ENCODE results near the gene RPL28. TPM values are rescaled to one million over a fixed set of nuclear protein-coding genes. Genes with fewer than 3 reads are reported as not detected.
A peak's percentile ranks its signal among the peaks of the same experiment; 100 is the strongest.

Gene RPL28
- total RNA-seq, 2 experiments from 2014 or later: 3,995 to 4,178 TPM

GRCh38 chr19:55410168-55410567, 24.4 kb downstream of the RPL28 start:
- Histone ChIP-seq H3K27ac (ENCODE audit: low read depth in 1 of 2, low read length in 2 of 2) (no peak overlapping the region), H3K27me3 (ENCODE audit: control insufficient read depth in 1 of 2, insufficient read depth in 2 of 2, low read length in 2 of 2) (no peaks in the 10 kb centered on the region), H3K4me1 (ENCODE audit: insufficient read depth, low read length) (peaks cover 30% of the 10 kb centered on the region), H3K4me3 (ENCODE audit: low read length) (no peak overlapping the region), H3K9me3 (ENCODE audit: control insufficient read depth in 1 of 2, insufficient read depth in 1 of 2, low read length in 2 of 2) (peaks cover 0 to 3% of the 10 kb centered on the region in 2 experiments), H3K36me3 (ENCODE audit: insufficient read depth, low read length) (peaks cover 8% of the 10 kb centered on the region)
- no peak for DNase-seq
- CTCF ChIA-PET: no interaction called here
- Mint-ChIP-seq H3K9me3 (no peaks in the 10 kb centered on the region), H3K4me3 (peak overlapping the region; percentile 9), H3K27ac (peak overlapping the region; percentile 60), H3K4me1 (ENCODE audit: low read depth) (peaks cover 29% of the 10 kb centered on the region), H3K27me3 (no peaks in the 10 kb centered on the region), H3K36me3 (ENCODE audit: low read depth) (peaks cover 30% of the 10 kb centered on the region)
- intact Hi-C loops (cut with DNase I, micrococcal nuclease): no loop called here
- TF ChIP-seq CTCF (IDR thresholded peaks at IDR 0.05): no peak
- POLR2A ChIA-PET: interaction anchor here (0.7 kb wide), 1 partner anchor 26 kb away, joined by 3 read pairs; the partner anchor contains the start of gene TMEM238
- no peak for ATAC-seq (ENCODE audit: poor library complexity)

DNA sequence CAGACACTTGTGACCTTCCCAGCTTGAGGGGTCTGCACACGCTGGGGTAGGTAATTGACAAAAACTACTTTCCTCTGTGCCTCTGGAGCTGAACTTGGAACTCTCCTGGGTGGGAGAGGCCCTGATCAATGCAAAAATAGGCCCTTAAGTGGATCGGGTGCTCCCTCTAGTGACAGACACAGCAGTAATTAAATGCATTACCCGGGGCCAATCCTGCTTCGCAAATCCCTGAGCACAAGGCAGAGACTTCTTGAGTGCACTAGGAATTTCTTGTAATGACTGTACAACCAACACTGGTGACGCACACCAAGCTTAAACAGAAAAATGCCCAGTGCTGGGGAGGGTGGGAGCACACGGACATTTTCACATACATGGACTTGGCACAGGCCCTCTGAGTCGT, 32.5 kb downstream of the RPL28 start:
- Mint-ChIP-seq H3K9me3 (no peaks in the 10 kb centered on the region), H3K4me3 (no peak overlapping the region), H3K27me3 (no peaks in the 10 kb centered on the region), H3K27ac (no peak overlapping the region), H3K4me1 (ENCODE audit: low read depth) (peaks cover 24% of the 10 kb centered on the region), H3K36me3 (ENCODE audit: low read depth) (no peaks in the 10 kb centered on the region)
- DNase-seq: peak; percentile 25 to 80 (median 42)
- Histone ChIP-seq H3K4me1 (ENCODE audit: insufficient read depth, low read length) (peaks cover 31% of the 10 kb centered on the region), H3K9me3 (ENCODE audit: control insufficient read depth in 1 of 2, insufficient read depth in 1 of 2, low read length in 2 of 2) (no peaks in the 10 kb centered on the region), H3K27ac (ENCODE audit: low read depth in 1 of 2, low read length in 2 of 2) (no peak overlapping the region), H3K36me3 (ENCODE audit: insufficient read depth, low read length) (no peaks in the 10 kb centered on the region), H3K27me3 (ENCODE audit: control insufficient read depth in 1 of 2, insufficient read depth in 2 of 2, low read length in 2 of 2) (no peaks in the 10 kb centered on the region), H3K4me3 (ENCODE audit: low read length) (no peak overlapping the region)
- ChIA-PET CTCF (interaction anchor here (0.7 to 1.4 kb wide), 5 partner anchors 35 to 277 kb away, joined by 3 to 7 read pairs (median 4); partner anchors contain the start of genes PPP6R1 and TMEM238), POLR2A (interaction anchor here (0.6 to 0.9 kb wide), 4 partner anchors 8 to 184 kb away, joined by 3 to 6 read pairs (median 3); partner anchors contain the start of gene UBE2S)
- peak; percentile 60 for ATAC-seq (ENCODE audit: poor library complexity)
- peak; percentile 79 for TF ChIP-seq CTCF (IDR thresholded peaks at IDR 0.05)
- intact Hi-C loops (cut with DNase I, micrococcal nuclease): loop anchor here (1.0 to 5.0 kb wide), 4 partner anchors 115 to 277 kb away; no protein-coding TSS in a partner anchor

DNA sequence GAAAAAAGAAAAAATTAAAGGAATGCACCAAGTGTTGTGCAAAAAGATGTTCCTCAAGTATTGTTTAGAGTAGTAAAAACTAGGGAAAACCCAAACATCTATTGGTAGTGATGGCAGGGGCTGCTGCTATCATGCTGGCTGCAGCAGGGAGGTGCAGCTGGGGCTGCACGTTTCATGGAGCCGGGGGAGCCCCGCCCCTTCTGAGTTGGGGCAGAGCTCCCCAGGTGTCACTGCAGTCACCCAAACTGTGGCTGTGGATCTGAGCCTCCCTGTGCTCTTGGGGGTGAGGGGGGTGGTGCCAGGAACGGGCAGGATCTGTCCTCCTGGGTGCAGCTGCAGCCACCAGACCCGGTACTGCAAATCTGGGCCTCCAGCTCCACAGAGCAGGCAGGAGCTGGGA, 33.4 kb downstream of the RPL28 start:
- H3K9me3 Mint-ChIP-seq: no peaks in the 10 kb centered on the region
- POLR2A ChIA-PET: interaction anchor here (0.9 kb wide), 1 partner anchor 11 kb away, joined by 3 read pairs; the partner anchor contains the start of gene UBE2S

More for the DNA sequence above, 33.4 kb downstream of the RPL28 start:
- Mint-ChIP-seq H3K4me3 (no peak overlapping the region), H3K27me3 (no peaks in the 10 kb centered on the region), H3K4me1 (ENCODE audit: low read depth) (peaks cover 24% of the 10 kb centered on the region), H3K27ac (no peak overlapping the region), H3K36me3 (ENCODE audit: low read depth) (no peaks in the 10 kb centered on the region)
- intact Hi-C loops (cut with DNase I, micrococcal nuclease): loop anchor here (2.0 to 5.0 kb wide), 2 partner anchors 116 to 167 kb away; no protein-coding TSS in a partner anchor
- Histone ChIP-seq H3K27ac (ENCODE audit: low read depth in 1 of 2, low read length in 2 of 2) (no peak overlapping the region), H3K4me3 (ENCODE audit: low read length) (no peak overlapping the region), H3K4me1 (ENCODE audit: insufficient read depth, low read length) (peaks cover 31% of the 10 kb centered on the region), H3K27me3 (ENCODE audit: control insufficient read depth in 1 of 2, insufficient read depth in 2 of 2, low read length in 2 of 2) (no peaks in the 10 kb centered on the region), H3K36me3 (ENCODE audit: insufficient read depth, low read length) (no peaks in the 10 kb centered on the region), H3K9me3 (ENCODE audit: control insufficient read depth in 1 of 2, insufficient read depth in 1 of 2, low read length in 2 of 2) (no peaks in the 10 kb centered on the region)
- CTCF ChIA-PET: interaction anchor here (0.7 to 1.4 kb wide), 2 partner anchors 127 to 223 kb away, joined by 3 to 5 read pairs; no protein-coding TSS in a partner anchor
- no peak for TF ChIP-seq CTCF (IDR thresholded peaks at IDR 0.05)
- no peak for DNase-seq
- no peak for ATAC-seq (ENCODE audit: poor library complexity)
